ENCODE measurements around the gene MAML2.

DNA sequence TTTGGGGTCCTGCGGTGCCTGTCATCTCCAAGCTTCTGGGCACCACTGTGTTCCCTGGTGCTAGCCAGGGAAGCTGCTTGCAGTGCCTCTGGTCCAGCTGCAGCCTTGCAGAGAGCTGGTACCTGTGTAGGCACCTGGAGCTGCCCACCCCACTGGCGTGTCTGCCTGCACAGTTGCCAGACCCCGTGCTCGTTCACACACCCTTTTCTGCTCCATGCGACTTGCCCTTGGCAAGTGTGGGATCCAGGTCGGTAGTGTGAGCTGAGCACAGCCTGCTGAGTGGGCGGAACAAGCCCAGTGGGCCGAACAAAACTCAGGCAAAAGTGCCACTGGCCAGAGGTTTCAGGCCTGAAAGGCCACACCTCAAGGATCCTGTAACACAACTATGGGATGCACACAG, 272.5 kb downstream of the MAML2 start:
- TF ChIP-seq, protein P1, sequence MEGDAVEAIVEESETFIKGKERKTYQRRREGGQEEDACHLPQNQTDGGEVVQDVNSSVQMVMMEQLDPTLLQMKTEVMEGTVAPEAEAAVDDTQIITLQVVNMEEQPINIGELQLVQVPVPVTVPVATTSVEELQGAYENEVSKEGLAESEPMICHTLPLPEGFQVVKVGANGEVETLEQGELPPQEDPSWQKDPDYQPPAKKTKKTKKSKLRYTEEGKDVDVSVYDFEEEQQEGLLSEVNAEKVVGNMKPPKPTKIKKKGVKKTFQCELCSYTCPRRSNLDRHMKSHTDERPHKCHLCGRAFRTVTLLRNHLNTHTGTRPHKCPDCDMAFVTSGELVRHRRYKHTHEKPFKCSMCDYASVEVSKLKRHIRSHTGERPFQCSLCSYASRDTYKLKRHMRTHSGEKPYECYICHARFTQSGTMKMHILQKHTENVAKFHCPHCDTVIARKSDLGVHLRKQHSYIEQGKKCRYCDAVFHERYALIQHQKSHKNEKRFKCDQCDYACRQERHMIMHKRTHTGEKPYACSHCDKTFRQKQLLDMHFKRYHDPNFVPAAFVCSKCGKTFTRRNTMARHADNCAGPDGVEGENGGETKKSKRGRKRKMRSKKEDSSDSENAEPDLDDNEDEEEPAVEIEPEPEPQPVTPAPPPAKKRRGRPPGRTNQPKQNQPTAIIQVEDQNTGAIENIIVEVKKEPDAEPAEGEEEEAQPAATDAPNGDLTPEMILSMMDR (IDR thresholded peaks at IDR 0.05; ENCODE audit: borderline replicate concordance, extremely low read depth, low read length, poor library complexity, severe bottlenecking): no peak
- TF ChIP-seq EZH2 (IDR thresholded peaks at IDR 0.05; ENCODE audit: borderline replicate concordance, low read depth, low read length, severe bottlenecking): no peak

Data from DND-41 (cell line).